Activated B cell treated with CpG ODN at 0.5 μM for 24 hours (primary cell): ENCODE data around the gene ENOX1. TPM values are rescaled to one million over a fixed set of nuclear protein-coding genes. Genes with fewer than 3 reads are reported as not detected.

Experiments
- ATAC-seq: fragments of 200-7000 bp; cut with Tn5 transposase; one replicate; pipeline ENCODE4 v1.10.0; 2021; ENCODE audit warnings: low read depth, mild to moderate bottlenecking, moderate library complexity
- CTCF ChIA-PET: fragments of 350-600 bp; sonication (Branson Sonifier 250); formaldehyde crosslinking; loops from one replicate; lab custom pipeline; 2021; ENCODE audit warnings: antibody characterized with exemption; lab: Charles Lee
- POLR2A ChIA-PET: fragments of 350-600 bp; sonication (Branson Sonifier 250); formaldehyde crosslinking; loops from one replicate; lab custom pipeline; 2021; ENCODE audit warnings: antibody characterized with exemption; lab: Charles Lee
- DNase-seq: peaks from one replicate; pipeline ENCODE4 v3.0.0; 2022
- H3K27ac Mint-ChIP-seq: one replicate; pipeline ENCODE4 v1.8.0; 2020; ENCODE audit warnings: mixed read lengths
- H3K27me3 Mint-ChIP-seq: one replicate; pipeline ENCODE4 v1.8.0; 2021; ENCODE audit warnings: mixed read lengths
- H3K36me3 Mint-ChIP-seq: one replicate; pipeline ENCODE4 v1.8.0; 2021; ENCODE audit warnings: low read depth, mixed read lengths
- H3K4me1 Mint-ChIP-seq: one replicate; pipeline ENCODE4 v1.8.0; 2021; ENCODE audit warnings: mixed read lengths
- H3K4me3 Mint-ChIP-seq: one replicate; pipeline ENCODE4 v1.8.0; 2020; ENCODE audit warnings: mild to moderate bottlenecking, mixed read lengths
- H3K9me3 Mint-ChIP-seq: one replicate; pipeline ENCODE4 v1.8.0; 2020; ENCODE audit warnings: mixed read lengths
- CTCF ChIP-seq: fragments of 200-600 bp; IDR thresholded peaks from one replicate; pipeline ENCODE4 v1.8.0; 2022; ENCODE audit warnings: antibody characterized with exemption, mild to moderate bottlenecking
- intact Hi-C: fragments of 100-400 bp; cut with micrococcal nuclease; formaldehyde crosslinking; loops from one replicate; pipeline ENCODE4 v1.15.1; 2024
- total RNA-seq: library from RNA; stranded (reverse); gene quantifications from 2 replicates; pipeline ENCODE4 v1.2.3, GENCODE V29; 2022

The ENOX1 gene
- total RNA-seq, 1 donor from 2014 or later: not detected

- CTCF ChIA-PET: no interaction called here
- no peaks in the 10 kb centered on the region for H3K9me3 Mint-ChIP-seq
These were observed 22.4 kb downstream of the ENOX1 start for GRCh38 chr13:43764349-43764748.

GRCh38 chr13:43763143-43763759 is 23.5 kb downstream of the ENOX1 start:
- no peak overlapping the region for H3K4me3 Mint-ChIP-seq
- H3K27me3 Mint-ChIP-seq: peaks cover 16% of the 10 kb centered on the region
- TF ChIP-seq CTCF: no peak
- H3K9me3 Mint-ChIP-seq: no peaks in the 10 kb centered on the region
- ATAC-seq (no peak), DNase-seq (no peak)
- H3K4me1 Mint-ChIP-seq: no peaks in the 10 kb centered on the region
- ChIA-PET POLR2A (no interaction called here), CTCF (no interaction called here)
- H3K27ac Mint-ChIP-seq: no peak overlapping the region
- H3K36me3 Mint-ChIP-seq: no peaks in the 10 kb centered on the region
- intact Hi-C loops: no loop called here

More at GRCh38 chr13:43764349-43764748, 22.4 kb downstream of the ENOX1 start:
- Mint-ChIP-seq H3K36me3 (no peaks in the 10 kb centered on the region), H3K27me3 (peaks cover 14% of the 10 kb centered on the region), H3K4me1 (no peaks in the 10 kb centered on the region), H3K4me3 (no peak overlapping the region), H3K27ac (no peak overlapping the region)
- no peak for DNase-seq
- no peak for ATAC-seq
- POLR2A ChIA-PET: no interaction called here
- TF ChIP-seq CTCF: no peak
- intact Hi-C loops: no loop called here

GRCh38 chr13:43761616-43762315 is 25.0 kb downstream of the ENOX1 start:
- H3K9me3 Mint-ChIP-seq: no peaks in the 10 kb centered on the region
- CTCF ChIA-PET: no interaction called here
- peaks cover 20% of the 10 kb centered on the region for H3K27me3 Mint-ChIP-seq
- no peak for DNase-seq
- H3K27ac Mint-ChIP-seq: no peak overlapping the region
- TF ChIP-seq CTCF: no peak
- POLR2A ChIA-PET: no interaction called here
- H3K4me1 Mint-ChIP-seq: no peaks in the 10 kb centered on the region
- no peak for ATAC-seq
- no peak overlapping the region for H3K4me3 Mint-ChIP-seq
- intact Hi-C loops: no loop called here
- H3K36me3 Mint-ChIP-seq: no peaks in the 10 kb centered on the region

- no peak for DNase-seq
- ATAC-seq: no peak
- CTCF ChIA-PET: no interaction called here
- H3K4me1 Mint-ChIP-seq: no peaks in the 10 kb centered on the region
- POLR2A ChIA-PET: no interaction called here
- peaks cover 26% of the 10 kb centered on the region for H3K27me3 Mint-ChIP-seq
- H3K27ac Mint-ChIP-seq: no peak overlapping the region
- no peaks in the 10 kb centered on the region for H3K9me3 Mint-ChIP-seq
- TF ChIP-seq CTCF: no peak
- no peaks in the 10 kb centered on the region for H3K36me3 Mint-ChIP-seq
- no peak overlapping the region for H3K4me3 Mint-ChIP-seq
- intact Hi-C loops: no loop called here
These were observed 26.5 kb downstream of the ENOX1 start for GRCh38 chr13:43760257-43760656.

GRCh38 chr13:43758834-43759233 is 27.9 kb downstream of the ENOX1 start:
- no peak overlapping the region for H3K27ac Mint-ChIP-seq
- CTCF ChIA-PET: no interaction called here
- H3K27me3 Mint-ChIP-seq: peaks cover 24% of the 10 kb centered on the region
- intact Hi-C loops: no loop called here
- POLR2A ChIA-PET: no interaction called here
- H3K4me3 Mint-ChIP-seq: no peak overlapping the region
- no peaks in the 10 kb centered on the region for H3K4me1 Mint-ChIP-seq
- no peak for TF ChIP-seq CTCF
- DNase-seq: no peak
- no peak for ATAC-seq
- no peaks in the 10 kb centered on the region for H3K9me3 Mint-ChIP-seq
- H3K36me3 Mint-ChIP-seq: no peaks in the 10 kb centered on the region
